ENCODE results near the gene GFI1B. TPM values are rescaled to one million over a fixed set of nuclear protein-coding genes. Genes with fewer than 3 reads are reported as not detected.

The GFI1B gene
- total RNA-seq, 1 donor, result under 0.01 TPM

DNA sequence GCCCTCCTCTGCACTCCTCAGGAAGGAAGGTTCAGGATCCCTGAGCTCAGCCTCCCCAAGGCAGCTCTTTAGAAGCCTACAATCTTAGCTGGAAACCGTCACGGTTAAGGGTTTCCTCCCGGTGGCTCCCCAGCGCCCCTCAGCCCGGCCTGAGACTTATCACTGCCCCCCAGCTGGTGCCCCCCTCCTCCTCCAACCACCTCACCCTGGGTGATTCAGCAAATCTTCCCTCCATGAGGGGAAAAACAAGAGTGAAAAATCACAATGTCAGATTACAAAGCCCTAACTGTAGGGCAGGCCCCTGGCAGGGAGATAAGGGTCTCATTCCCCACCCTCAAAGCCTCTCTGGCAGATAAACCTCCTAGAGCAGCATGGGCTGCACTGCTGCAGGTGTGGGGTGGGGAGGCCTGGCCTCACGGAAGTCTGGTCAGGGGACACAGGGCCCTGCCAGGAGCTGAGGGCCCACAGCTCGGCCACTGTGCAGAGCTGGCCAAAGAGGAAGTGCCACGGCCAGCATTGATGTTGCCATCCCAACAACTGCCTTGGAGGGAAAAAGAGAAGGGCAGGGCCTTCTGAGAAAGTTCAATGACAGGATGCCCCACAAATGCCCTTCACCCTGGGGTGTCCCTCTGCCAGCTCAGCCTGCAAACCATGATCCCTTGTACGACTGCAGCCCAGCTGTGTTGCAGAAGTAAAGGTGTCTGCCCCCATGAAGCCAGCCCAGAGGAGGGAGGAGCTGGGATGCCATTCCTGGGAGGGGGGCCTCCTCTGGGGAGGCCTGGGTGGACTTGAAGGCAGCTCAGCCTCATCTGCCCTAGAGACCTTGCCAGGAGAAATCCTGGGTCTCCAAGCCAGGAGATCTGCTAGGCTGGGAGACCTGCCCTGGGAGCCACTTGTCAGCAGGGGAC, 25.9 kb downstream of the GFI1B start:
- H3K4me3 ChIP-seq (ENCODE audit: low read depth, low read length), result no peak overlapping the region
- TF ChIP-seq, protein P1, sequence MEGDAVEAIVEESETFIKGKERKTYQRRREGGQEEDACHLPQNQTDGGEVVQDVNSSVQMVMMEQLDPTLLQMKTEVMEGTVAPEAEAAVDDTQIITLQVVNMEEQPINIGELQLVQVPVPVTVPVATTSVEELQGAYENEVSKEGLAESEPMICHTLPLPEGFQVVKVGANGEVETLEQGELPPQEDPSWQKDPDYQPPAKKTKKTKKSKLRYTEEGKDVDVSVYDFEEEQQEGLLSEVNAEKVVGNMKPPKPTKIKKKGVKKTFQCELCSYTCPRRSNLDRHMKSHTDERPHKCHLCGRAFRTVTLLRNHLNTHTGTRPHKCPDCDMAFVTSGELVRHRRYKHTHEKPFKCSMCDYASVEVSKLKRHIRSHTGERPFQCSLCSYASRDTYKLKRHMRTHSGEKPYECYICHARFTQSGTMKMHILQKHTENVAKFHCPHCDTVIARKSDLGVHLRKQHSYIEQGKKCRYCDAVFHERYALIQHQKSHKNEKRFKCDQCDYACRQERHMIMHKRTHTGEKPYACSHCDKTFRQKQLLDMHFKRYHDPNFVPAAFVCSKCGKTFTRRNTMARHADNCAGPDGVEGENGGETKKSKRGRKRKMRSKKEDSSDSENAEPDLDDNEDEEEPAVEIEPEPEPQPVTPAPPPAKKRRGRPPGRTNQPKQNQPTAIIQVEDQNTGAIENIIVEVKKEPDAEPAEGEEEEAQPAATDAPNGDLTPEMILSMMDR (IDR thresholded peaks at IDR 0.05; ENCODE audit: insufficient read depth, low read depth, low read length), result no peak
- no peak for DNase-seq (ENCODE audit: low read depth)

DNA sequence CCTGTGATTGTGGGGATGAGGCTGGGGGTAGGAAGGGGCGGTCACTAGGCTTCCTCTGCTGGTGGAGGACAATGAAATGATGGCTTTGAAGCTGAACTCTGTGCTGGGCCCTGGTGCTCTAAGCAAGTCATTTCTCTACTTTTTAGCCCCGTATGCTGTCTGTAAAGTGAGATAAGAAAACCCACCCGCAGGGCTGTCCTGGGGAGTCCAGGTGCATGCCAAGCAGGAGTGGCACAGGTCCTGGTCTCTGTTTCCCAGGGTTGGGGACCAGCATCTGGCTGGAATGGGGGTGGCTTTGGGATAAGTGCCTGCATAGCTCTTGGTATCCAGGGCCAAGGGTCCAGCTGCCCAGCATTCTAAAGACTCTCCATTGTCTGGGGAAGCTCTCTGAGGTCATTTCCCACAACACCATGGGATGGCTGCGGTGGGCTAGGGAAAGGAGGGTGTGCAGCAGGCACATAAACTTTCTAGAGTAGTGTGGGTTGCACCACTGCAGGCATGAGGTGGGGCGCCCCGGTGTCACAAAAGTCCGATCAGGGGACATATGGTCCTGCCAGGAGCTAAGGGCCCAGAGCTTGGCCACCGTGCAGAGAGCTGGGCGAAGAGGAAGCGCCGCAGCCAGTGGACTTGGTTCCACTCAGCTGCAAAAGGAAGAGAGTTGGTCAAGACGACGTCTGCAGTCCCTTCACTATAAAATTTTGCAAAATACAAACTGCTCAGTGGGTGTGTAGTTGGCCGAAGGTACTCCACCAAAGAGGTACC, 26.7 kb downstream of the GFI1B start:
- no peak for DNase-seq (ENCODE audit: low read depth)
- TF ChIP-seq, protein P1 (IDR thresholded peaks at IDR 0.05; ENCODE audit: insufficient read depth, low read depth, low read length), result no peak
- H3K4me3 ChIP-seq (ENCODE audit: low read depth, low read length), result no peak overlapping the region

DNA sequence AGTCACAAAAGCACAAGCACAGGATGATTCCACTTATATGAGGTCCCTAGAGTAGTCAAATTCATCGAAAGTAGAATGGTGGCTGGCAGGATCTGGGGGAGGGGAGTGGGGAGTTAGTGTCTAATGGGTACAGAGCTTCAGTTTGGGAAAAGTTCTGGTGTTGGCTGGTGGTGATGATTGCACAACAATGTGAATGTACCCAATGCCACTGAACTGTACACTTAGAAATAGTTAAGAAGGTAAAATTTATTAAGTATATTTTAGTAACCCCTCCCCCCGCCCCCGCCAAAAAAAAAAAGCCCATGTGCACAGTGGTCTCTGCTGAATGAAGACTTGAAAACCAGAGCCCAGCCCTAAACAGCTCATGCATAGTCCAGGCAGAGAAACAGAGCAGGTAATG, 27.5 kb downstream of the GFI1B start:
- DNase-seq (ENCODE audit: low read depth), result no peak
- H3K4me3 ChIP-seq (ENCODE audit: low read depth, low read length), result no peak overlapping the region
- TF ChIP-seq, protein P1 (IDR thresholded peaks at IDR 0.05; ENCODE audit: insufficient read depth, low read depth, low read length), result no peak

DNA sequence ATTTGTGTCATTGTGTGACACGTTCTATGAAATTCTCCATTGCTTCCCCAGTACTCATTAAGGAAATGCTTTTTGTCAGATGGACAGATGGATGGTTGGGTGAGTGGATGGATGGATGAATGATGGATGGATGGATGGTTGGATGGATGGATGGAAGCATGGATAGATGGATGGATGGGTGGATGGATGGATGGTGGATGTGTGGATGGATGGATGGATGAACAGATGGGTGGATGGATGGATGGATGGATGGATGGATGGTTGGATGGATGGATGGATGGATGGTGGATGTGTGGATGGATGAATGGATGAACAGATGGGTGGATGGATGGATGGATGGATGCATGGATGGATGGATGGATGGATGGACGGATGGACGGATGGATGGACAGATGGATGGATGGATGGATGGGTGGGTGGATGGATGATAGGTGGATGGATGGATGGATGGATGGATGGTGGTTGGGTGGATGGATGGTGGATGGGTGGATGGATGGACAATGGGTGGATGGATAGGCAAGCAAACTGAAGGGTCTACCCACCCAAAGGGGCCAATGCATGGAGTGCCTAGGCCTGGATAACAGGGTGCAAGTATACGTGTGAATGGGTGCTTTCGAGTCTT, 28.3 kb downstream of the GFI1B start:
- no peak overlapping the region for H3K4me3 ChIP-seq (ENCODE audit: low read depth, low read length)
- TF ChIP-seq, protein P1 (IDR thresholded peaks at IDR 0.05; ENCODE audit: insufficient read depth, low read depth, low read length), result no peak

DNA sequence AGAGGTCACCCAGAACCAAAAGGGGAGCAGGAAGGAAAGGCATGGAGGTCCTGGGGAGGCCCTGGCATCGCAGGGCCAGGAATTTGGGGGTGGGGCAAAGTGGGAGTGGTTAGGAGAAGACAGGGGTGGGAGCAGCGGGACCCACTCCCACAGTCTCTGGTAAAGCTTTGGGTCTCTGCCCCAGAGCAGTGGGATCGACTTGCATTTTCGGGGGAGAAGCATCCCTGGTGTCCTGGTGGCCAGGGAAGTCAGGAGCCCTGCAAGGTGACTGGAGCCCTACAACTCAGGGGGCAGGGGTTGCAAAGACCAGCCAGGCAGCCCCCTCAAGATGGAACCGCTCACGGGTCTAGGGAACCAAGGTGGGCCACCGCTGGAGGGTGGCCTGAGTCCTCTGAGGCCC, 29.9 kb downstream of the GFI1B start:
- TF ChIP-seq, protein P1 (IDR thresholded peaks at IDR 0.05; ENCODE audit: insufficient read depth, low read depth, low read length), result no peak
- no peak overlapping the region for H3K4me3 ChIP-seq (ENCODE audit: low read depth, low read length)
- no peak for DNase-seq (ENCODE audit: low read depth)

More for the DNA sequence above, 28.3 kb downstream of the GFI1B start:
- no peak for DNase-seq (ENCODE audit: low read depth)

DNA sequence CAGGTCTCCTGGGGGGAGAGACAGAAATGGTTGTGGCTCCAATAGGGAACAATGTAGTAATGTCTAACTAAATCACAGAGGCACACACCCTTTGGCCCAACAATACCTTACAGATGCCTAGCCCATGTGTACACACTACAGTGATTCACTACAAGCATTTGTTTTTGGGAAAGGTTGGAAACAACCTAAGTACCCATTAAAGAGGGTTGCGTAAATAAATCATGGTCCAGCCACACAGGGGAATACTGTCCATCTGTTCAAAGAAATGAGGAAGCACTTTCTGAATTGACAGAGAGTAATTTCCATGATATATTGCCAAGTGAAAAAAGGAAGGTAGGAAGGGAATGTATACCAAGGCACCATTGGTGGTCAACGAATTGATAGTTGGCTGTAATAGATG, 30.3 kb downstream of the GFI1B start:
- H3K4me3 ChIP-seq (ENCODE audit: low read depth, low read length), result no peak overlapping the region
- no peak for DNase-seq (ENCODE audit: low read depth)
- TF ChIP-seq, protein P1 (IDR thresholded peaks at IDR 0.05; ENCODE audit: insufficient read depth, low read depth, low read length), result no peak

All from fibroblast of villous mesenchyme (primary cell).